Ascending aorta (tissue), 2 donors: ENCODE measurements around the gene POP7. TPM values are rescaled to one million over a fixed set of nuclear protein-coding genes. Genes with fewer than 3 reads are reported as not detected.
A peak's percentile ranks its signal among the peaks of the same experiment; 100 is the strongest.
"Not testable (repeated sequence)": the region's sequence is repeated elsewhere in the genome, so short reads cannot be mapped to it uniquely, and the experiment has no call there.

ENCODE experiments used
- DNase-seq, 2 donors: peaks; one replicate each; pipeline ENCODE4 v3.0.0-alpha.2; 2019; ENCODE audit warnings: low spot score in 2 of 2
- H3K27ac ChIP-seq, 2 donors: fragments of 200-600 bp; sonication (generic); one replicate each; pipeline ENCODE4 v1.5.1; 2016 to 2017; ENCODE audit warnings: mild to moderate bottlenecking in 1 of 2
- H3K27me3 ChIP-seq: fragments of 200-600 bp; sonication (generic); one replicate; pipeline ENCODE4 v1.5.1; 2017
- H3K36me3 ChIP-seq, 2 donors: fragments of 200-600 bp; sonication (generic); one replicate each; pipeline ENCODE4 v1.5.1; 2016
- H3K4me1 ChIP-seq, 2 donors: fragments of 200-600 bp; sonication (generic); one replicate each; pipeline ENCODE4 v1.5.1; 2016 to 2017; ENCODE audit warnings: mild to moderate bottlenecking in 1 of 2
- H3K4me3 ChIP-seq, 2 donors: fragments of 200-600 bp; sonication (generic); one replicate each; pipeline ENCODE4 v1.5.1; 2016 to 2017; ENCODE audit warnings: mild to moderate bottlenecking in 1 of 2
- H3K9me3 ChIP-seq, 2 donors: fragments of 200-600 bp; sonication (generic); one replicate each; pipeline ENCODE4 v1.5.1; 2016
- CTCF ChIP-seq, 3 experiments: fragments of 200-600 bp in 2 of 3; fragments of 450-650 bp in 1 of 3; sonication (generic) in 2 of 3; IDR thresholded peaks; one replicate each; pipeline ENCODE4 v1.5.1; 2016 to 2019; ENCODE audit warnings: antibody characterized with exemption in 3 of 3, mild to moderate bottlenecking in 1 of 3, moderate library complexity in 1 of 3
- intact Hi-C: fragments of 100-400 bp; cut with DNase I; formaldehyde crosslinking; loops from one replicate; pipeline ENCODE4 v1.15.1; 2023
- total RNA-seq: library from RNA; depleted of rRNA; stranded (reverse); fragments of >200 nt; gene quantifications from one replicate; pipeline ENCODE4 v1.1.0, GENCODE V29; 2016

The POP7 gene
- total RNA-seq, result 44.0 TPM

GRCh38 chr7:100705753-100706671, at the start of gene POP7:
Gene POP7, plus strand, starts transcription at chr7:100706121. Its CDS starts 710 bp downstream, at chr7:100706831.
- peak; percentile 88 to 99 for DNase-seq
- intact Hi-C loops, result loop anchor here (1.0 to 10.0 kb wide), 9 partner anchors 12 to 539 kb away; partner anchors contain the start of genes FBXO24, FIS1, GIGYF1 and LRCH4
- Histone ChIP-seq H3K27ac (peak within 1 kb of the TSS; percentile 90 to 96), H3K4me3 (peak within 1 kb of the TSS; percentile 89 to 99), H3K9me3 (no peaks in the 10 kb centered on the region), H3K36me3 (no peaks in the 10 kb centered on the region), H3K27me3 (no peaks in the 10 kb centered on the region), H3K4me1 (peaks cover 7 to 10% of the 10 kb centered on the region in 2 donors)
- no peak for TF ChIP-seq CTCF (IDR thresholded peaks at IDR 0.05)

GRCh38 chr7:100662194-100662776, 43.6 kb upstream of the POP7 start:
- intact Hi-C loops, H3K9me3 ChIP-seq, H3K27ac ChIP-seq, H3K36me3 ChIP-seq, H3K4me3 ChIP-seq, H3K27me3 ChIP-seq, H3K4me1 ChIP-seq, DNase-seq: not testable (repeated sequence)

GRCh38 chr7:100665168-100665726, 40.7 kb upstream of the POP7 start:
- H3K9me3 ChIP-seq, result no peaks in the 10 kb centered on the region
- DNase-seq, result no peak
- TF ChIP-seq CTCF (IDR thresholded peaks at IDR 0.05), result no peak
- no peaks in the 10 kb centered on the region for H3K36me3 ChIP-seq
- H3K4me3 ChIP-seq, result no peak overlapping the region
- intact Hi-C loops, result no loop called here
- no peaks in the 10 kb centered on the region for H3K27me3 ChIP-seq
- H3K4me1 ChIP-seq, result peaks cover 0 to 3% of the 10 kb centered on the region in 2 donors
- H3K27ac ChIP-seq, result no peak overlapping the region

GRCh38 chr7:100667331-100668068, 38.4 kb upstream of the POP7 start:
- no peak for TF ChIP-seq CTCF (IDR thresholded peaks at IDR 0.05)
- no peak for DNase-seq
- intact Hi-C loops, result no loop called here
- Histone ChIP-seq H3K27ac (peak overlapping the region; percentile 49 to 50), H3K36me3 (no peaks in the 10 kb centered on the region), H3K27me3 (no peaks in the 10 kb centered on the region), H3K4me3 (no peak overlapping the region), H3K9me3 (no peaks in the 10 kb centered on the region), H3K4me1 (peaks cover 0 to 3% of the 10 kb centered on the region in 2 donors)

- Histone ChIP-seq H3K27ac (peak overlapping the region; percentile 16 to 49), H3K27me3 (no peaks in the 10 kb centered on the region), H3K4me1 (peaks cover 0 to 3% of the 10 kb centered on the region in 2 donors), H3K4me3 (no peak overlapping the region), H3K36me3 (no peaks in the 10 kb centered on the region), H3K9me3 (no peaks in the 10 kb centered on the region)
- intact Hi-C loops, result no loop called here
- DNase-seq, result no peak
- TF ChIP-seq CTCF (IDR thresholded peaks at IDR 0.05), result no peak
Measured at GRCh38 chr7:100668069-100668449, 37.9 kb upstream of the POP7 start.

- H3K27ac ChIP-seq, H3K27me3 ChIP-seq, intact Hi-C loops, H3K36me3 ChIP-seq, DNase-seq, H3K4me3 ChIP-seq, H3K4me1 ChIP-seq, H3K9me3 ChIP-seq: not testable (repeated sequence)
Measured at GRCh38 chr7:100669106-100669505, 36.8 kb upstream of the POP7 start.
